GM21367 (cell line): ENCODE data around the gene LRRC8D.

ENCODE experiments used
- ATAC-seq: cut with Tn5 transposase; IDR thresholded peaks from one replicate; pipeline ENCODE4 v1.9.1; 2021; ENCODE audit not compliant: unreplicated experiment

Gene LRRC8D

GRCh38 chr1:89832496-89833127, 11.8 kb downstream of the LRRC8D start:
- no peak for ATAC-seq

- no peak for ATAC-seq
Measured at GRCh38 chr1:89833183-89834082, 12.6 kb downstream of the LRRC8D start.

GRCh38 chr1:89834083-89834704, 13.4 kb downstream of the LRRC8D start:
- no peak for ATAC-seq

GRCh38 chr1:89836252-89837035, 15.6 kb downstream of the LRRC8D start:
- no peak for ATAC-seq

- no peak for ATAC-seq
Measured at GRCh38 chr1:89837036-89837481, 16.2 kb downstream of the LRRC8D start.

- ATAC-seq: no peak
Measured at GRCh38 chr1:89837510-89837909, 16.7 kb downstream of the LRRC8D start.

GRCh38 chr1:89839516-89839915, 18.7 kb downstream of the LRRC8D start:
- no peak for ATAC-seq

GRCh38 chr1:89841507-89841906, 20.7 kb downstream of the LRRC8D start:
- ATAC-seq: no peak

- ATAC-seq: peak; percentile 47
Measured at GRCh38 chr1:89842567-89843272, 21.9 kb downstream of the LRRC8D start.

- peak; percentile 82 for ATAC-seq
Measured at GRCh38 chr1:89843273-89844130, 22.7 kb downstream of the LRRC8D start.

GRCh38 chr1:89844241-89844807, 23.5 kb downstream of the LRRC8D start:
- ATAC-seq: no peak

GRCh38 chr1:89844860-89845259, 24.0 kb downstream of the LRRC8D start:
- ATAC-seq: no peak

- no peak for ATAC-seq
Measured at GRCh38 chr1:89847191-89847729, 26.4 kb downstream of the LRRC8D start.

GRCh38 chr1:89850844-89851415, 30.1 kb downstream of the LRRC8D start:
- no peak for ATAC-seq

GRCh38 chr1:89854140-89854539, 33.3 kb downstream of the LRRC8D start:
- no peak for ATAC-seq

- peak; percentile 75 for ATAC-seq
Measured at GRCh38 chr1:89855413-89856123, 34.7 kb downstream of the LRRC8D start.

GRCh38 chr1:89863165-89863830, 42.5 kb downstream of the LRRC8D start:
- ATAC-seq: no peak
